Left renal pelvis (tissue), 4 donors: Measurements from ENCODE around the gene HDAC4. TPM values are rescaled to one million over a fixed set of nuclear protein-coding genes. Genes with fewer than 3 reads are reported as not detected.

Source experiments
- DNase-seq, 4 donors: peaks; one replicate each; pipeline ENCODE4 v3.0.0-alpha.2; 2013; ENCODE audit warnings: low read depth in 4 of 4, low spot score in 3 of 4
- polyA plus RNA-seq, 4 donors: library from polyadenylated mRNA; unstranded; fragments of 120-200 nt; gene quantifications; one replicate each; pipeline ENCODE4 v1.2.1, GENCODE V29; 2013; ENCODE audit not compliant: insufficient read length in 4 of 4

The HDAC4 gene
- polyA plus RNA-seq, 4 donors, result 12.9 to 15.4 (median 14.4) TPM

DNA sequence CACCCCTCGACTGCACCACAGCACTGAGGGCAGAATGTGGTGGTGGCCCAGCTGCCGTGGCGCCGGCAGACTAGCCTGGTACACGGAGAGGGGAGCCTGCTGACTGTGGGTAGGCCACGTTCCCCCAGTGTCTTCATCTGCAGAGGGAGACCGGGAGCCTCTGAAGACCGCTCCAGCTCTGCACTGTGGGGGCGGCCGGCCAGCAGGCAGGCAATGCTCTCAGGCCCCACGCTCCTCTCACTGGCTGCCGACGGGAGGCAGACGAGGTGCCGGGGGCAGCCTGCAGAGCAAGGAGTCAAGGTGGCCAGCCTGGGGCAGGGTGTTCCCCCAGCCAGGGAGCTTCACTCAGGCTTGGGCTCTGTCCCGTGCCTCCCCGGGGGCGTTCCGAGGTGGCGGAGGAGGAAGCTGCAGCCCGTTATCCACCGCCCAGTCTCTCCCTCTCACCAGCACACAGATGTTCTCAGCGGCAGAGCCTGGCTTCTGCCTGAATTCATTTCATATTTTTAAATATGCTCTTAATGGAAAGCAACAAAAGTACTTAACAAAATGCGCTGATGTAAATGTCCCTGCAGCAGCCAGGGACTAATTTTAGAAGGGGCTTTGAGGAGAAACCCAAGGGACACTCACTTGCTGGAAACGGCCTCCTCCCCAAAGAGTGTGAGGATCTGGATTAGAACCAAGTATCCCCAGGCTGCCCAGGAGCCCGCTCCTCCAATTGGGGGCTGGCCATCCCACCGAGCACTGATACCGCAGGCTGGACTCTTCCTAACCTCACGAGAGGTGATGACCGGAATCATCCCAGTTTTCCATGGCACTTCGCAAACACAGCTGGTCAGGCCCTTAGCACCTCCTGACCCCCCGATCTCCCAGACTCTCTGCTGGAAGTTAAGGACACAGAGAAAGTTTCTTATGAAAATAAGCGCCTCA is 87.8 kb downstream of the HDAC4 start:
- no peak for DNase-seq

DNA sequence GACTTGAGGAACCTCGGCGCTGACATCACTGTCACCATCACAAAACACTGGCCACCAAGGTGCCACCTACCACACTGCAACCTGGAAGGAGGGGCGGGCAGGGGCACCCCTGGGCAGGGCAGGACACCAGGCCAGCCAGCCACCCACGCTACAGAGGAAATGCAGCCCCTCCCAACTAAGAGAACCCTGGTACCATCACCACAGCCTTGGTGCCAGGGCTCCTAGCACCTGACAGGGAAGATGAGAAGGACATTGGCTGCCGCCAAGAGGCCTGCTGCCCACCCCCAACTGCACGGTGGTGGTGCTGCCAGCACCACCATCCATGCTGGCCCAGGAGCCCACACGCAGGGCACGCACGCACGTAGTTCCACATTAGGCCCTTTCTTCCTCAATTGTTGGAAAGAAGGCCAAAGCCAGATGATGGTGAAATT is 88.7 kb downstream of the HDAC4 start:
- DNase-seq, result no peak

DNA sequence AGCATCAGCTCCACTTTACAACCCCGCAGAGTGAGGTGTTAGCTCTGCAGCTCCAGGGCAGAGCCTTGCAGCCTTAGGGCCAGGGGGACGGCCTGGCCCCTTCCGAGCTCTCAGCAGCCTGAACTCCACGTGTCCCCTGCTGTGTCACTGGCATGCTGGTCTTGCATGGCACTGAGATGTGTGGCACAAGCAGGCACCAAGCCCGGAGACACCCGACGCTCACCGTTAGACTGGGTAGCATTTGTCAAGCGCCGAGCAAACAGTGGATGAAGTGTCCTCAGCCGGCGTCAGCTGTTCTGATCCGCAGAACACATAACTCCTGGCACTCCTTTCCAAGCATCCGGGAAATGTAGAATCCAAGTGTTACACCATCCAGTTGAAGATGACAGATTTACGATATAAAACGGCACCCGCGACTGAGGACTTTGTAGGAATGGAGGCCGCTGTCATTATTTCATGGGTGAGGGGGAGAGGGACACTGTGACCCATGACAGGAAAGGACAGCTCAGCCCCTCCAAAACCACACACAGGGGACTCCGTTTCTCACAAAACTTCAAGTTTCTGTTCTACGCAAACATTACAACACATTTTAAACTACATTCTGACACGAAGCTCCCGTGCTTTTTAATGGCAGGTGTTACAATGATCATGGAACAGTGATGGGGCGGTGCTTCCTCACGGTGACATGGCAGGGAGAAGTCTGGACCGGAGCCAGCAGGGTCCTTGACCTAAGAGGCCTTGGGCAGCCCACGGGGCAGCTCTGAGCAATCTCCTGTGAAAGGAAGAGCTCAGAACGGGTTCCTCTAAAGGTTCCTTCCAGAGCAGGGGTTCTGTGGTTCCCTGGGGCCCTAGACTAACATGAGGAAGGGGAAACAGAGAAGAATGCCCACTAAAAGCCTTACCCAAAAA is 89.4 kb downstream of the HDAC4 start:
- no peak for DNase-seq

DNA sequence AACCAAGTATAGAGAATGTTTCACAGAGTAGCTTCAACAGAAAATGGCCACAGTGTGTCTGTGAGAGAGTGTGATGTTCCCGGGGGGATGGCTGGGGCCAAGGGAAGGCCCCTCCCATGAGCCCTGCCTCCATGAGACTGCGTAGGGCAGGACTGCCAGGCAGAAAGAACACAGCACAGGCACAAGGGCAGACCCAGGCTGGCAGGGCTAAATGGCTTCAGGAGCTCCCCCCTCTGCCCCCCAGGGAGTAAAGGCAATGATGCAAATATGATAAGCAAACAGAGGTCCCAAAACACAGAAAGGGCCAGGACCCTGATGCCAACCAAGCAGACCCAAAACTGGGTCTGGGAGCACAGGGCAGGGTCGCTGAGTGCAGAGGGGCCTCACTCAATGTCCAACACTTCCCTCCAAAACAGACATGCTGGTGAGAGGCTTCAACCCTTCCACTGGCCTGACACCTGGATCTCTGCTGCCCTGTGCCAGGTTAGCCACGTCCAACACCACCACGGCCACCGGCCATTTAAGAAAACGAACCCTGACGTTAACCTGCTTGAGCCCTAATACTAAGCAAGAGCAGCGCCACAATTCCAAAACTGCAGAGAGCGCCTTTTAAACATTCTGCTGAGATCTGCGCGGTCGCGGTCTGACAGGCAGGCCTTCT is 90.3 kb downstream of the HDAC4 start:
- no peak for DNase-seq

DNA sequence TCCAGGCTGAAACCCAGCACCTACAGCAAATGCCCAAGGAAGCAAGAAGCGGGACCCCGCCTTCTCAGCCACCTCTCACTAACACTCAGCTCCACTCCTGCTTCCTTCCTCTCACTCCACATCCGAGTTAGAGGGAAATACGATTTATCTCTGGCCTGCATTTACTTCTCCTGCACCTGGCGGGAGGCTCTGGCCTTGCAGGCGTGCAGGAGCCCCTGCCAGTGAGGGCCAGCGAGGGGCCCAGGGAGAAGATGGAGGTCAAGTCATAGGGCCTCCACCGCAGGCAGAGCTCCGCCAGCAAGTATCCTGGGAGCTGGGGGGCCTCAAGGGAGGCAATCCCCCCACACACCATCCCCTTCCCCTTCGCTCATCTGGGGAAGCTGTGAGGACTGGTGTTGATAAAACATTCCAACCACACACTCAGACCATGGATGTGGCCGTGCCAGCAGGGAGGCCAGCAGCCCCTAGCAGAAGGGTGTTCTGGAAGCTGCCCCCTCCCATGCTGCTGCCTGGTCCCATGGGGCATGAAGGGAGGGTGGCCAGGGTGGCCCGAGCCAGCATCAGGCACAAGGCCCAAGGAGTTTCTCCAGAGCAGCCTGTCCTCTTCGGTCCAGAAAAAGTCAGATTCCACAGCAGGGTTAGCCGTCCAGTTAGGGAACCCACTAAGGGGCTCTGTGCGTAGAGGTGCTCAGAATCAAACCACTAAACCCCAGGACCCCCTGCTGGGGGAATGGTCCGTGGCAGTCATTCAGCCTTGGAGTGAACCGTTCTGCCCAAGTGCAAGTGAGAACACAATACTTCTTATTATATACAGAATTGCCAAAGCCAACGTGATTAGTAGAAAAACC is 91.2 kb downstream of the HDAC4 start:
- DNase-seq, result no peak

DNA sequence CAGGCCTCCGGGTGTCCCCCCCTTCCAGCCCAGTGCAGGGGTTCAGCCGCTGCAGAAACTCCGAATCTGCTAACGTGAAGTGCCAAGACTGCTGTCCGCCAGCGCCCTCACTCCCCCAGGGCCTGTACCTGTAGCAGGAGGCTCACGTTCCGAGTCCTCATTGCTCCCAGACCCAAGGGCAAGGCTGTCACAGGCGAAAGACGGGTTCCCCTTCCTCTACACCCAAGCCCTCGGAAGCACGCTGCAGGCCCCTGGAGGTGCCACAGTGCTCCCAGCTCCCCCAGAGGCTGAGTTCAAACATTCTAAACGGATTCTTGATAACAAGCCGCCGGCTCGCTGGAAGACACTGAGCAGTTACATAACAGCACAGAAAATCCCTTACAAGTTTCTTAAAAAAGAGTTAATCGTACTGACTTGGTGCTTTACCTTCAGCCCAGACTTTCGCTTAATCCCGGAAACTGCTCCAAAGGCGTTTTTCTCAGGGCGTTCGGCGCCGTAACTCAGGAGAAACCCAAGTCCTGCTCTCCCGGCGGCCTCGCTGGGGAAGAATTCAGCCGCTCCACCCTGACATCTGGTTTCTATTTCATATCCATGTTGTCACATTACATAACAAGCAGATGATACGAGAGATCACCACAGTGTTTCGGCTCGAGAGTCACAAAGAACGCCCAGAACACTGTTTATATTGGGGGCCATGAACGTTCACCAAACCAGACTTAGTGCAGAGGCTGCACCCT is 92.0 kb downstream of the HDAC4 start:
- DNase-seq, result no peak

DNA sequence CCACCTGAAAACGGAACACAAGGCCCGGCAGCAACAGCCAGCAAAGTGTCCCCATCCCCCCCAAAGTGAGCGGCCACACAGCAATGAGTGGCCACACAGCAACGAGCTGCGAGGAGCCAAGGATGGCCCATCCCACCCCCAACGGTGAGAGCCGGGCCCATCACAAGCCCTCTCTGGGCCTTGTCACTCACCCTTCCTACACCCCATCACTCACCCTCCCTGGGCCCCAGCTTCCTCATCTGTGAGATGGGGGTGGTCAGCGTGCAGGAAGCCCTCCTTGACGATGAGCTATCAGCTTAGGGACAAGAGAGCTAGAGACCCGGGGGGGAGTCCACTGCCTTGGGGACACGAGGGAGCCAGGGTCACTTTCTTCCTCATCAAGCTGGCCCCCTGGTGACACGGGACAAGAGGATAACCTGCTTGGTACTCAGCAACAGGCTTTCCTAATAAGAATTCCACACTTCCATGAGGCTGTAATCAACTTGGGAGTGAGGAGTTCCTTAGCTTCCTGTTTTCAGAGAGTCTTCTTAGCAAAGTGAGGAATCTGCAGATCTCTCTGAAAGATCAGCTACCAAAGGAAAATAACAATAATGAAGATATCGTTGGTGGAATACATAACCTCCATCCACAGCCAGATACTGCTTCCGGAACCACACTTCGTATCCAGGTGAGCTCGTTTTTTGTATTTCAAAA is 92.8 kb downstream of the HDAC4 start:
- no peak for DNase-seq

DNA sequence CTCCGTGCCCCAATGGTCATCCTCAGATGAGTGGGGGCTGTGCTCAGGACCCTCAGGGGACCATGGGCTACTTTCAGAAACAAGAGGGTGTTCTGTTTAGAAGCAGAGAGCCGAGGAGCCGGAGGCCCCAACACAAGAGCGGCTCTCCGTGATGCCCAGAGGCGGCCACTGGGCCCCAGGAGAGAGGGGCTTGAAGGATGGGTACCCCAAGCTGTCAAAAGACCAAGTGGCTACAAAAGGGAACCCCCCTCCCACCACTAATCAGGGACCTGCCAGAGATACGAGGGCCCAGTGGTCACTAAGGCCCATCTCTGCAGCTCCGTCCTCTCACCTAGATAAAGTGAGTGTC is 93.6 kb downstream of the HDAC4 start:
- DNase-seq, result no peak

DNA sequence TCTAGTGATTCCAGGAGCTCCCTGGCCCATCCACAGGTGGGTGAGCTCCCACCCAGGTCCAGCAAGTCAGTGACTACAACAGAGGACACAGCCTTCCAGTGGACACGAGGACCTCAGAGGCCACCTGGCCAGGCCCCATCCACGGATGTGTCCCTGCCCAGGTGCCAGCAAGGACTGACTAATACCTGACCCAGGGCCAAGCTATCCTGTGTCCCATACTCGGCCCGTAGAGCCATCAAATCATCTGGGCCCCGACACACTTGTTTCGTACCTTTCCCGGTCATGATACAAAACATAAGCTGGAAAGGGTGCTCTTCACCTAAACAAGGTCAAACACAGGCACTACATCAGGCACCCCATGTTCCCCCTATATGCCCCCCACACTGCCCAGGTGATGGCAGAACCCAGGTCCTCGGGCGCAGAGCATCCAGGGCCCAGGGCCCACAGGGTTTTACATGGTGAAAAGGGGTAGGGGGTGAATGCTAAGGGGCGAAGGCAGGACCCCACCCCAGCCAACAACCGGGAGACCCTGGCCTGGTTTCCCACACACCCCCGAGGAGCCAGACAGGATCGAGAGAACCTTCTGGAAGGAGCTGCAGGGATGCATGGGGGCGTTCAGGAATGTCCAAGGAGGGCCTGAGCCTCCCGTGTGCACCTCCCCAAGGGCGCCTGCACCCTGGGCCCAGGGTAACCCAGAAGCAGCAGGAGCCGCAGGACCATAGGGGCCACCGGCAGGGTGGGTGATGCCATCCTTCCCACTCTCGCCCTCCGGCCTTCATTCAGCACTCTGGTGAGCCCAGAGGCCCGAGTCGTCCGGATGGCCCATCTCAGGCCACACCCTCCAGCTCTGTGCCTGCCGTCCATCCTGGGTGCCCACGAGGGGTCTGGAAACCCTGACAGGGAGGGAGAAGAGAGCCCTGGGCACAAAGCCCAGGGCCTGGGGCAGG is 94.3 kb downstream of the HDAC4 start:
- DNase-seq, result no peak

DNA sequence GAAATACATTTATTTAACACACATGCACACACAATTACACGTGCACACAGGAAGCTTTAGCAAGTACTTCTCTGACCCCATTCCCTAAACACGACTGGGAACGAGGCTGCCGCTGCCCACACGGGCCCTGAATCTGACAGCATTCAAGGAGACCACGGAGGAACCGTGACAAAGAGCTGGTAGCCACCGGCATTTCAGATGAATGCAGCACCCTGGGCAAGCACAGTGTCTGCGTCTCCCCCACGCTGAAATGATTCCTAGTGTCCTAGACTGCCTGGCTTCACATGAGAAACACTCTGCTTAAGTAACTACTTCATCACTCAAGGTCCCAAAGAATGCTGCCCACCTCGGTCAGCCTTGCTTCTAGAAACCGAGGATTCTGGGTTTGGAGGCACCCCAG is 95.0 kb downstream of the HDAC4 start:
- DNase-seq, result no peak

DNA sequence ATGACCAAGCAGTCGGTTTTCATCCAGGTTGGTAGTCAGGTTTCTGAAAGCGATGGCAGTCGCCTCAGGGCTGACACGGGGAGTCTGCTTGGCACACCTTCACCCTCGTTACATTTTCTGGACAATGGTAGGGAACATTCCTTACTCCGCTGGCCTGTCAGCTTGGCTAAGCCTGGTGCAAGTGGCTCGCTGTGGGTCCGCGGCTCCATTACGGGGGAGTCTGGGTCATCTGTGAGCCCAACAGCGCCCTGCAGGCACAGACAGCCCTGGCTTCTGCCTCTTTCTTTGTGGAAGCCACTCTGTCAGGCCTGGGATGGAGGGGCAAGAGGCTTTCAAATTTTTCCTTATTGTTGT is 95.6 kb downstream of the HDAC4 start:
- no peak for DNase-seq

DNA sequence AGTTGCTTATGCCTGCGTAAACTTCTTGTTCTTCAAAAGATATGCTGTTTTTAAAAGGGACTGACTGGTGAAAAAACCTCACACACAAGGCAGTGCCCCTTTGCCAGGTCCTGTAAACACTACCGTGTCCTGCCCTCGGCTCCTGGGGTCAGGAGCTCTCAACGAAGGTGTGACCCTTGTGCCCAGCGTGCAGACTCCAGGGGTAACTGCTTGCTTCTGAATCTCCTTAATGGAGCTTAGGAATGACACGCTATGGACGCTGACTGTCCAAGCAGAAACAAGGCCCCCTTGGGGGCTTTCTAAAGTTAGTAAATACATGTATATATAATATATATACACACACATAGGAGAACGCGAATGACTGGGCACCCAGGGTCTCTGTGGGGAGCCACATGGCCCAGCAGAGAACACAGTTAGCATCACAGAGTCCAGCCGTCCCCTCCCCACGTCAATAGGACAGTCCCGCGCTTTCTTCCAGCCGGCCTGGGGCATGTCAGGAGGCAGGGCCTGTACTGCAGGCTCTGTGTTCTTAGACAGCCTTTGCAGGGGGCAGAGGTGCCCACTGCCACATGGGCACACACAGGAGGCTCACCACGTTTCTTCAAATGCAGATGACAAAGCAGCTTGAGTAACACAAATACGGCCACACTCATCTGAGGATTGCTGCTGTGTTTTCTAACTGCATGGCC is 96.1 kb downstream of the HDAC4 start:
- DNase-seq, result no peak

DNA sequence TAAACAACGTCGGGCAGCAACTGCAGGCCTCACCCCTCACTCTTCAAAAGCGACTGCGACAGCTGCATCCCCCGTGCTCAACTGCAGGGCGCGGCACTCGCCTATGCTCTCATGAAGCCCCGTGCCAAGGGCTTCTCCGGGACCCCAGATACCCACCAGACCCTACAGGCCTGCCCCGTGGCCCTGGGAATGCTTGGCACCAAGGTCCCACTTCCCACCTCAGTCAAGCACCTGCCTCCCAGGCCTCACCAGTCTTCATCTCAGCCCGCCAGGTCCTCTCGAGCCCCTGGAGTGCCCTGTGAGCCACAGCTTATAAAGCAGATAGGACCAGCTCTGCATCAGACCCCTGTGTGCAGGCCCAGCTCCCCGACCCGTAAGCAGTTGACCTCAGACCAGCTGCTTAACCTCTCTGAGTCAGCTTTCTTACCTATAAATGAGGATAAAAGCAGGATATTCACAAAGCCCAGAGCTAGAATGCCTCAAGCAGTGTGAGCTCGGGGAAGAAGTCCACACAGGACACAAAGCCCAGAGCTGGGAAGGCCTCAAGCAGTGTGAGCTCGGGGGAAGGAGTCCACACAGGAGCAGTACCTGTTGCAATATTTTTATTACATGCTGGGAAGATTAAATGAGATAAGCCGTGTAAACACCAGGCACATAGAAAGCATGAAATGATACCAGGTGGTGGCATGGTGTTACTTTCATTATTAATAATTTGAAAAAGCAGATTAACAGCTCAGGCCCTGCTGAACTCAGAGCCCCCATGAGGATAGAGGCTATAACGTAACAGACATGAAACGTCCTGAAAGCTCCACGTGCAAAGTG is 96.9 kb downstream of the HDAC4 start:
- no peak for DNase-seq

DNA sequence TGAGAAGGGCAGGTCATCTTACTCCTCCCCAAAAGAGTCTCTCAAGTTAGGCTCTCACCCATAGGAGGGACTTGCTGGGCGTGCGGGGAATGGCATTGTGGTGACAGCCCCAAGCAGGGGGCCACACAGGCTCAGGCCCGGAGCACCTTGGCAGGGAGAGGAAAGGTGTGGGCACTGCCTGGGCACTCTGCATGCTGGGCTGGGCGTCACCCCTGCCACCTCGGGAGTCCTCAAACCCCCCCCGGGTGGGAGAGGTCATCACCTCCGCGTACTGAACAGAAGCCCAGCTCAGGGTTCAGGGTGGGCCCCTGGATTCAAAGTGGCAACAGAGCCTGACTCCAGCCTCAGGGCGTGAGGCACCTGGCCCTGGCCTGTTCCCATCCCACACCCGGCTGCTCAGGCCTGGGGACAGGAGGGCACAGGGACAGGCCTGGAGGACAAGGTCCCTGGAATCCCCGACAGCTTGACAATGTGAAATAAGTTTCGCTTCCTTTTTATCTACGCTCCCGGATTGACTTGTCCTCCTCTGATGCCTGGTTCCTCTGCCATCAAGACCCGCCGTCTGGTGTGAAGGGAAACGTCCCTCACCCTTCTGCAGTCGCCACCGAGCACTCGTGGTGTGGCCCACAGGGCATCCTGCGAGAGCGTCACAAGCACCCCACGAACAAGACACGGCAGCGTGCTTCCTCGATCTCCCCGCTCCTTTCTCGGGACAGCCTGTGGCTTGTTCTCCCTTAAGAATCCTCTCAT is 97.8 kb downstream of the HDAC4 start:
- DNase-seq, result no peak

DNA sequence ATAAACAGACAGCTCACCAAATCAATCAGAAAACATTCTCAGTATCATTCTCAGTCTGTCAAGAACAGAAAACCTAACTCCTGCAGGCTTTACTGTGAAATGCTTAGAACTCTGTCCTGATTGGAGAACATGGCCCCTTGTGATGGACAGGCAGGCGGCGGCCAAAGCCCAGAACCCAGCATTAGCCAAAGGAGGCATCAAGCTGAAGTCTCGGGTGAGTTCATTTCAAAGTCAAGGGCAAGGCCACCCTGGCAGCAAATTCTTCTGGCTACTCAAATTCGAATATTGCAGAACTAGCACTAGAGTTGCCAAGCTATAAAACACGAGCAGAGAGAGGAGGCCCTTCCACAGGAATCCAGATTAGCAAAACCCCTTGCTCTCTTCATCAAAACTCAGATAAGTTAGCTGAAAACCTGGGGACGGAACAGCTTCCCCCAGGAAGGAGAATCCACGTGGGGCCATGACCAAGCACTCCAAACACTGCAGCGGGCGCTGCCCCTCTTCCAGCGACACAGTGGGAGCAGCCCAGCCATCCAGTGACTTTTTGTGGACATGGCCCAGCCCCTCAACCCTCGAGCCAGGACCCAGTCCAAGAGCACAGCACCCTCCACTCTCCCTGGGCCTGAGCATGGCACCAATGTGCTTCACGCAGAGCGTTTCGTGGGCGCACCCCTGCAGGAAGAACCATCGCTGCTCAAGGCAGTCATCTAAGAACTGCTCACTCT is 98.6 kb downstream of the HDAC4 start:
- no peak for DNase-seq
